Activated CD4-positive, alpha-beta T cell treated with anti-CD3 and anti-CD28 coated beads for 36 hours (primary cell): ENCODE measurements around the gene OTUD1. TPM values are rescaled to one million over a fixed set of nuclear protein-coding genes. Genes with fewer than 3 reads are reported as not detected.

ENCODE experiments used
- ATAC-seq: fragments of 200-7000 bp; cut with Tn5 transposase; one replicate; pipeline ENCODE4 v1.10.0; 2021; ENCODE audit warnings: mild to moderate bottlenecking, moderate library complexity
- CTCF ChIA-PET: fragments of 350-600 bp; sonication (Branson Sonifier 250); formaldehyde crosslinking; loops from one replicate; lab custom pipeline; 2021; ENCODE audit warnings: antibody characterized with exemption; lab: Charles Lee
- POLR2A ChIA-PET: fragments of 350-600 bp; sonication (Branson Sonifier 250); formaldehyde crosslinking; loops from one replicate; lab custom pipeline; 2021; ENCODE audit warnings: antibody characterized with exemption, inconsistent platforms; lab: Charles Lee
- DNase-seq: peaks from one replicate; pipeline ENCODE4 v3.0.0-alpha.2; 2020
- H3K27ac Mint-ChIP-seq: one replicate; pipeline ENCODE4 v1.8.0; 2021; ENCODE audit warnings: mixed read lengths
- H3K27me3 Mint-ChIP-seq: one replicate; pipeline ENCODE4 v1.8.0; 2021; ENCODE audit warnings: mixed read lengths
- H3K36me3 Mint-ChIP-seq: one replicate; pipeline ENCODE4 v1.8.0; 2021; ENCODE audit warnings: low read depth, mixed read lengths
- H3K4me1 Mint-ChIP-seq: one replicate; pipeline ENCODE4 v1.8.0; 2021; ENCODE audit warnings: mixed read lengths
- H3K4me3 Mint-ChIP-seq: one replicate; pipeline ENCODE4 v1.8.0; 2021; ENCODE audit warnings: mild to moderate bottlenecking, moderate library complexity, mixed read lengths
- H3K9me3 Mint-ChIP-seq: one replicate; pipeline ENCODE4 v1.8.0; 2021; ENCODE audit warnings: low read depth, mixed read lengths
- intact Hi-C, 2 experiments: fragments of 100-400 bp; cut with DNase I in 1 of 2; cut with micrococcal nuclease in 1 of 2; formaldehyde crosslinking; loops; one replicate each; pipeline versions ENCODE4 v1.14.2 to v1.15.1; 2022 to 2024; cut with DNase I, micrococcal nuclease
- total RNA-seq, 2 experiments: library from RNA; stranded (reverse); gene quantifications; one replicate each; pipeline ENCODE4 v1.2.3, GENCODE V29; 2021

Gene OTUD1
- total RNA-seq, 2 experiments from 2014 or later = 5.7 to 6.5 TPM

DNA sequence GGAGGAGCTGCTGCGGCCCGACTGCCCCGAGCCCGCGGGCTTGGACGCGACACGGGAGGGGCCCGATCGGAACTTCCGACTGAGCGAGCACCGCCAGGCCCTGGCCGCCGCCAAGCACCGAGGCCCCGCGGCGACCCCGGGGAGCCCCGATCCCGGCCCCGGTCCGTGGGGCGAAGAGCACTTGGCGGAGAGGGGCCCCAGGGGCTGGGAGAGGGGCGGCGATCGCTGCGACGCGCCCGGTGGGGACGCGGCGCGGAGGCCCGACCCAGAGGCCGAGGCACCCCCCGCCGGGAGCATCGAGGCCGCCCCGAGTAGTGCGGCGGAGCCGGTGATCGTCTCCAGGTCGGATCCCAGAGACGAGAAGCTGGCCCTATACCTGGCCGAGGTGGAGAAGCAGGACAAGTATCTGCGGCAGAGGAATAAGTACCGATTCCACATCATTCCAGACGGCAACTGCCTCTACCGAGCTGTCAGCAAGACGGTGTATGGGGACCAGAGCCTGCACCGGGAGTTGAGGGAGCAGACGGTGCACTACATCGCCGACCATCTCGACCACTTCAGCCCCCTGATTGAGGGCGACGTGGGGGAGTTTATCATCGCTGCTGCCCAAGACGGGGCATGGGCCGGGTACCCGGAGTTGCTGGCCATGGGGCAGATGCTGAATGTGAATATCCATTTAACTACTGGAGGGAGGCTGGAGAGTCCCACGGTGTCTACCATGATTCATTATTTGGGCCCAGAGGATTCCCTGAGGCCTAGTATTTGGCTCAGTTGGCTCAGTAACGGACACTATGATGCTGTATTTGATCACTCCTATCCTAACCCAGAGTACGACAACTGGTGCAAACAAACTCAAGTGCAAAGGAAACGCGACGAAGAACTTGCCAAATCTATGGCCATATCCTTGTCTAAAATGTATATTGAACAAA, 1.4 kb downstream of the OTUD1 start:
- Mint-ChIP-seq H3K4me1 (peaks cover 32% of the 10 kb centered on the region), H3K4me3 (peak overlapping the region; percentile 85), H3K36me3 (peaks cover 9% of the 10 kb centered on the region), H3K27me3 (no peaks in the 10 kb centered on the region), H3K27ac (peak overlapping the region; percentile 90), H3K9me3 (no peaks in the 10 kb centered on the region)
- intact Hi-C loops = loop anchor here (1.0 to 10.0 kb wide), 13 partner anchors 27 to 1915 kb away; partner anchors contain the start of genes MSRB2 (in 2 of the 2), DNAJC1 (in 1 of the 2), ENKUR (in 1 of the 2) and KIAA1217 (in 1 of the 2)
- DNase-seq (peak; percentile 59), ATAC-seq (peak; percentile 23)
- POLR2A ChIA-PET = interaction anchor here (0.7 to 1.7 kb wide), 2 partner anchors 9 kb away, joined by 3 to 6 read pairs; no protein-coding TSS in a partner anchor
- CTCF ChIA-PET = interaction anchor here (0.7 to 2.0 kb wide), 2 partner anchors 13 to 77 kb away, joined by 3 to 5 read pairs; no protein-coding TSS in a partner anchor

DNA sequence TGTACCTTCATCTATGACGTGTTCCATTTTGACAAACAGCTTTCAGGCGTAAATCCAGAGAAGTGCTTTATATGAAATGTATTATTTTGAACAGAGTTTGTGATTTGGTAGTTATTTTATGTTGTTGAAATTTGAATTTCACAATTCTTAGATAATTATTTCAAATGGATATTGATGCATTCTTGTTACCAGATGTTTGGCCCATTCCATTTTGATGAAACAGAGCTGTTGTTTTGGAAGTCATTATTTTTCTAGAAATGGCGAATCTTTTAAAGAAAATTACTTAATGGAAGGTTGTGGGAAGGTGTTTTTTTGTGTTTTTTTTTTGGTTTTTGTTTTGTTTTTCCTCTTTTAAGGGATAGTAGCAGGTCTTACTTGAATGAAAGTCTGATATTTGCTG, 2.4 kb downstream of the OTUD1 start:
- ATAC-seq (no peak), DNase-seq (no peak)
- Mint-ChIP-seq H3K27me3 (no peaks in the 10 kb centered on the region), H3K27ac (peak overlapping the region; percentile 52), H3K4me3 (peak overlapping the region; percentile 85), H3K36me3 (peaks cover 12% of the 10 kb centered on the region), H3K4me1 (peaks cover 36% of the 10 kb centered on the region), H3K9me3 (no peaks in the 10 kb centered on the region)
- POLR2A ChIA-PET = interaction anchor here (0.7 kb wide), 1 partner anchor 10 kb away, joined by 3 read pairs; no protein-coding TSS in a partner anchor
- intact Hi-C loops = loop anchor here (5.0 to 10.0 kb wide), 5 partner anchors 91 to 1916 kb away; partner anchors contain the start of genes MSRB2 (in 1 of the 2) and SKIDA1 (in 1 of the 2)
- CTCF ChIA-PET = interaction anchor here (0.6 to 2.0 kb wide), 3 partner anchors 12 to 1210 kb away, joined by 3 to 5 read pairs (median 3); no protein-coding TSS in a partner anchor

- Mint-ChIP-seq H3K27me3 (no peaks in the 10 kb centered on the region), H3K27ac (no peak overlapping the region), H3K9me3 (no peaks in the 10 kb centered on the region), H3K4me3 (peak overlapping the region; percentile 85), H3K36me3 (peaks cover 12% of the 10 kb centered on the region), H3K4me1 (peaks cover 42% of the 10 kb centered on the region)
- POLR2A ChIA-PET = no interaction called here
- DNase-seq (no peak), ATAC-seq (no peak)
- CTCF ChIA-PET = interaction anchor here (1.0 to 1.5 kb wide), 2 partner anchors 48 to 213 kb away, joined by 3 read pairs; no protein-coding TSS in a partner anchor
- intact Hi-C loops = loop anchor here (5.0 to 10.0 kb wide), 5 partner anchors 89 to 1918 kb away; partner anchors contain the start of genes MSRB2 (in 1 of the 2) and SKIDA1 (in 1 of the 2)
Measured at GRCh38 chr10:23442936-23443335, 4.1 kb downstream of the OTUD1 start.

DNA sequence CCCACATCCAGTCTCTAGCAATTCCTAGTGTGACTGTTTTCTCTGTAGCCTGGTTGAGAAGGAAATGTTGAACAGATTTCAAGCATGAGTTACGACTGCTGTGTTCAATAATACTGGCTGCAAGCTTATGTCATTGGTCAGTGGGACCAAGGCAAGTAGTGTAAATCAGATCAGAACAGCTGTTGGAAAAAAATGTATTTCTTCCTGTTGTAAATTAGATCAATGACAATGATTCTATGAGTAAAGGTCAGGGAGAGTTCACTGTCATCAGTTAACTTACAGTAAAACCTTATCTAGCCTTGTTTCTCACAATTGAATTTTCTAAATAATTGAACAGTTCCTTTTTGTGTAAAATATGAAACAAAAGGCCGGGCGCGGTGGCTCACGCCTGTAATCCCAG, 6.7 kb downstream of the OTUD1 start:
- no peaks in the 10 kb centered on the region for H3K27me3 Mint-ChIP-seq
- CTCF ChIA-PET = interaction anchor here (1.5 kb wide), 1 partner anchor 130 kb away, joined by 3 read pairs; no protein-coding TSS in a partner anchor
- POLR2A ChIA-PET = no interaction called here

DNA sequence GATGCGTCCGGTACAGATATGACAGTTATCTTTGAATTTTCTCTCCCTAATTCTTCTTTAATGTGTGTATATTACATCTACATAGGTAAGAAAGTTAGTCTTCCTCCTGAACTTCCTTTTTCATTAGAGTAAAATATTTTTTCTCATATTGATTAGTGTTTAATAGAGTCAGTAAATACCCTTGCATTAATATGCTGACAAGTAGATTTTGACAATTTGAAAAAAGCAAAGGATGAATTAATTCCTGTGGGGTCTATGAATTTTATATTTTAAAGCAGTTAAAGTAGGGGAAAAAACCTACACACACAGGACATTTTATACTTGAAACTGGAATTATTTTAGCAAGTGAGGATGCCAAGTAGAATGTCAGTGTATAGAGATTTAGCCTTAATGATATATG, 9.4 kb downstream of the OTUD1 start:
- DNase-seq (no peak), ATAC-seq (no peak)
- H3K4me1 Mint-ChIP-seq = peaks cover 33% of the 10 kb centered on the region
- no peaks in the 10 kb centered on the region for H3K9me3 Mint-ChIP-seq
- POLR2A ChIA-PET = interaction anchor here (0.6 to 1.2 kb wide), 3 partner anchors 9 to 728 kb away, joined by 3 to 6 read pairs (median 3); partner anchors contain the start of gene OTUD1
- peak overlapping the region; percentile 87 for H3K27ac Mint-ChIP-seq
- intact Hi-C loops = loop anchor here (2.0 to 10.0 kb wide), 6 partner anchors 36 to 1924 kb away; partner anchors contain the start of gene SKIDA1 (in 1 of the 2)
- H3K27me3 Mint-ChIP-seq = no peaks in the 10 kb centered on the region
- H3K36me3 Mint-ChIP-seq = peaks cover 7% of the 10 kb centered on the region
- CTCF ChIA-PET = interaction anchor here (0.8 to 1.5 kb wide), 6 partner anchors 10 to 134 kb away, joined by 3 to 6 read pairs (median 3); no protein-coding TSS in a partner anchor
- H3K4me3 Mint-ChIP-seq = no peak overlapping the region

More for the DNA sequence above, 6.7 kb downstream of the OTUD1 start:
- intact Hi-C loops = loop anchor here in 1 of 2 experiments (5.0 to 10.0 kb wide), 4 partner anchors 767 to 1921 kb away; partner anchors contain the start of gene SKIDA1
- Mint-ChIP-seq H3K4me3 (no peak overlapping the region), H3K27ac (no peak overlapping the region), H3K9me3 (no peaks in the 10 kb centered on the region), H3K36me3 (peaks cover 10% of the 10 kb centered on the region), H3K4me1 (peaks cover 59% of the 10 kb centered on the region)
- ATAC-seq (no peak), DNase-seq (no peak)

DNA sequence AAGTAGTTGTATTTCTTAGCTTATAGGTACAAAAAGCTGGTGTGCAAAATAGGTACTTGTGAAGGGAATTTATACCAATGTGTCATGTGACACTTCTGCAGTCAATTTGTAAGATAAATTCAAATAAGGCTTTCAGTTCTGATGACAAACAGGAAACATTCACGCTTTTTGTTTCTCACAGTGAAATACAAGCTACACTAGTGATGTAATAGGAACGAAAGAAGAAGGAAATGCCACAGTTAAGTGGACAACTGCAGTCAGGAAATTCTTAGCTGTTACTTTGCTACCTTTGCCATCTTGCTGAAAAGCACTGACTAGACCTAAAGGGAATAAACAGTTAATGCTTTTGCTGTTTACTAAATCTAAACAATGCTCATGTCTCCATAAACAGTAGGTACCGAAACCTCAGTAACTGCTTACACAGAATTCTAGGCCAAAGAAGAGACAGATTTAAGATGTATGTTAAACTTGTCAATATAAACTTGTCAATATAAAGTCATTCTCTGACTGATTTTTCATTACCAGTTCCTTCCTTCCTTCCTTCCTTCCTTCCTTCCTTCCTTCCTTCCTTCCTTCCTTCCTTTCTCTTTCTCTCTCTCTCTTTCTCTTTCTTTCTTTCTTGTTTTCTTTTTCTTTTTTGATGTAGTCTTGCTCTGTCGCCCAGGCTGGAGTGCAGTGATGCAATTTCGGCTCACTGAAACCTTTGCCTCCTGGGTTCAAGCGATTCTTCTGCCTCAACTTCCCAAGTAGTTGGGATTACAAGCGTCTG, 10.1 kb downstream of the OTUD1 start:
- no peak for DNase-seq
- peaks cover 31% of the 10 kb centered on the region for H3K4me1 Mint-ChIP-seq
- no peak overlapping the region for H3K4me3 Mint-ChIP-seq
- H3K27me3 Mint-ChIP-seq = no peaks in the 10 kb centered on the region
- peak overlapping the region; percentile 87 for H3K27ac Mint-ChIP-seq
- H3K9me3 Mint-ChIP-seq = no peaks in the 10 kb centered on the region
- ChIA-PET CTCF (interaction anchor here (0.8 to 1.2 kb wide), 5 partner anchors 12 to 134 kb away, joined by 3 to 6 read pairs (median 3); no protein-coding TSS in a partner anchor), POLR2A (interaction anchor here (0.6 to 1.2 kb wide), 4 partner anchors 10 to 794 kb away, joined by 3 to 6 read pairs (median 4); partner anchors contain the start of gene OTUD1)
- peaks cover 6% of the 10 kb centered on the region for H3K36me3 Mint-ChIP-seq
- intact Hi-C loops = loop anchor here (2.0 to 10.0 kb wide), 6 partner anchors 36 to 1924 kb away; partner anchors contain the start of gene SKIDA1 (in 1 of the 2)
- peak; percentile 83 for ATAC-seq

DNA sequence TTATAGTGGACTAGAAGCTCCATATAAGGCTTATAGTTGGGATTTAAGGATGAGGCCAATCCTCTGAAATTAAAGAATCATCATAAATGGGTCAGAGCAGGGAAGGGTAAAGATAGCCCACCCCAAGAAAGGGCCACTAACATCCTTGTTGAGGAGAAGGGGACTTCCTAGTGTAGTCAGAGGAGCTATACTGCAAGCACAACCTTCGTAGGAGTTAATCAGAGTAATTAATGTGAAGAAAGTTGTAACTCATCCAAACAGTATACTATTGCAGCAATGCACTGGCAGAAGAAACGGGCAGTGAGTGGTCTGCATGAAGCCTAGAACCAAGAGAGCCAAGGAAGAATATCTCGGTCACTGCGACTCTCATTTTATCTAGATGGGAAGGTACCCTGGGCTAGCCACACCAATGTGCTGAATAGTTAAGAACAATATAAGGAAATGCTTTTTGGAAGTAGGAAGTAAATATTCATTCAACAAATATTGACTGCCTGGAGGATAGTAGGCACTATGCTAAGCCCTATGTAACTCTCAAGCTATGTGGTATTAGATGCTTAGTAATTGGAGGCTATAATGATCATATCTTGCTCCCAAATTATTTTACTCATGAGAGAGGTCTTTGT, 13.3 kb downstream of the OTUD1 start:
- DNase-seq (no peak), ATAC-seq (no peak)
- Mint-ChIP-seq H3K4me3 (no peak overlapping the region), H3K27me3 (no peaks in the 10 kb centered on the region), H3K27ac (no peak overlapping the region), H3K4me1 (peaks cover 19% of the 10 kb centered on the region), H3K36me3 (peaks cover 3% of the 10 kb centered on the region), H3K9me3 (no peaks in the 10 kb centered on the region)
- intact Hi-C loops = loop anchor here in 1 of 2 experiments (5.0 kb wide), 1 partner anchor 75 kb away; no protein-coding TSS in a partner anchor
- ChIA-PET POLR2A (no interaction called here), CTCF (interaction anchor here (1.5 kb wide), 1 partner anchor 11 kb away, joined by 4 read pairs; no protein-coding TSS in a partner anchor)

GRCh38 chr10:23453465-23453864, 14.6 kb downstream of the OTUD1 start:
- no peak for ATAC-seq
- Mint-ChIP-seq H3K4me1 (peaks cover 12% of the 10 kb centered on the region), H3K9me3 (no peaks in the 10 kb centered on the region), H3K27ac (no peak overlapping the region), H3K4me3 (no peak overlapping the region), H3K36me3 (peaks cover 3% of the 10 kb centered on the region), H3K27me3 (no peaks in the 10 kb centered on the region)
- DNase-seq = no peak
- CTCF ChIA-PET = interaction anchor here (1.5 to 1.7 kb wide), 2 partner anchors 9 to 12 kb away, joined by 4 to 5 read pairs; no protein-coding TSS in a partner anchor
- POLR2A ChIA-PET = interaction anchor here (0.8 kb wide), 1 partner anchor 16 kb away, joined by 3 read pairs; no protein-coding TSS in a partner anchor
- intact Hi-C loops = loop anchor here in 1 of 2 experiments (5.0 kb wide), 1 partner anchor 74 kb away; no protein-coding TSS in a partner anchor

- H3K36me3 Mint-ChIP-seq = no peaks in the 10 kb centered on the region
- POLR2A ChIA-PET = no interaction called here
Measured at GRCh38 chr10:23457632-23458417, 18.9 kb downstream of the OTUD1 start.

More at GRCh38 chr10:23457632-23458417, 18.9 kb downstream of the OTUD1 start:
- Mint-ChIP-seq H3K4me3 (no peak overlapping the region), H3K27ac (no peak overlapping the region), H3K27me3 (no peaks in the 10 kb centered on the region), H3K4me1 (no peaks in the 10 kb centered on the region), H3K9me3 (no peaks in the 10 kb centered on the region)
- intact Hi-C loops = no loop called here
- DNase-seq = no peak
- ATAC-seq = no peak
- CTCF ChIA-PET = no interaction called here
